ENCODE results near the gene IKZF3.

GRCh38 chr17:39737760-39738567, 126.1 kb downstream of the IKZF3 start, which contains the start of gene GRB7:
- no peak for TF ChIP-seq CTCF (IDR thresholded peaks at IDR 0.05)
- TF ChIP-seq POLR2A (IDR thresholded peaks at IDR 0.05), result peak in 1 of 2 donors; percentile 65
- TF ChIP-seq EP300 (IDR thresholded peaks at IDR 0.05), result no peak
